PFSK-1 (cell line): ENCODE data around the gene TAF3.

Source experiments
- FOXP2 ChIP-seq: optimal IDR thresholded peaks from 2 replicates; pipeline ENCODE3; 2011; ENCODE audit warnings: borderline replicate concordance, control low read depth, inconsistent platforms; ENCODE audit not compliant: insufficient read depth; ENCODE audit errors: extremely low read length, extremely low read depth
- POLR2AphosphoS5 ChIP-seq: IDR thresholded peaks from 2 replicates; pipeline ENCODE4 v1.6.1; 2012; ENCODE audit warnings: low read depth, mild to moderate bottlenecking, control low read depth, low read length, moderate library complexity
- REST ChIP-seq, 2 experiments: IDR thresholded peaks; 2 replicates each; pipeline versions ENCODE4 v1.6.1 to v1.8.0; 2011 to 2012; ENCODE audit warnings: low read depth in 2 of 2, low read length in 2 of 2, control low read depth in 1 of 2, inconsistent platforms in 1 of 2, mild to moderate bottlenecking in 1 of 2, moderate library complexity in 1 of 2; ENCODE audit not compliant: insufficient read depth in 1 of 2
- SIN3A ChIP-seq: IDR thresholded peaks from 2 replicates; pipeline ENCODE4 v1.6.1; 2012; ENCODE audit warnings: mild to moderate bottlenecking, low read length, moderate library complexity, borderline replicate concordance; ENCODE audit not compliant: insufficient read depth
- TAF1 ChIP-seq: IDR thresholded peaks from 2 replicates; pipeline ENCODE4 v1.6.1; 2012; ENCODE audit warnings: low read length, control low read depth, borderline replicate concordance; ENCODE audit not compliant: insufficient read depth

DNA sequence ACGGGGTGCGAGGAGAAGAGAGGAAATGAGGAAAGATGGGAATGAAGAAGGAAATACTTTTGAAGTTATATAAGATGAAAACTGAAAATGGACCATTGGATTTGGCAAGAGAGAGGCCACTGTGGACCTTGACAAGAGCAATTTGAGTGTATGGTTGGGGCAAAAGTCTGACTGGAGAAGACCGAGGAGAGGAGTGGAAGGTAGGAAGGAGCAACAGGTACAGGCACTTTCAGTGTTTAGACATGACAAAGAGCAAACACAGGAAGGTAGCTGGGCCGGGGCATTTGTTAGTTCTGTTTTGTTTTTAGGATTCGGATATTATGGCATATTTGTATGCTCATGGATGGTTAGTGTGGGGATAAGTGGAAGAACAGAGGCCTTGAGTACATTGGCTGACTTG, 99.4 kb downstream of the TAF3 start:
- TF ChIP-seq POLR2AphosphoS5 (no peak), SIN3A (no peak), TAF1 (no peak), REST (IDR thresholded peaks at IDR 0.05; ENCODE audit: insufficient read depth in 1 of 2, low read depth in 2 of 2, low read length in 2 of 2) (no peak), FOXP2 (no peak)
